Ishikawa (cell line): Measurements from ENCODE around the gene UTY.

ENCODE experiments used
- CEBPB ChIP-seq: IDR thresholded peaks from 2 replicates; pipeline ENCODE4 v1.6.1; 2012
- CREB1 ChIP-seq: IDR thresholded peaks from 2 replicates; pipeline ENCODE4 v1.6.1; 2012; ENCODE audit warnings: low read depth
- EGR1 ChIP-seq: IDR thresholded peaks from 2 replicates; pipeline ENCODE4 v1.6.1; 2012
- EP300 ChIP-seq: IDR thresholded peaks from 2 replicates; pipeline ENCODE4 v1.6.1; 2012; ENCODE audit warnings: borderline replicate concordance
- FOXM1 ChIP-seq: IDR thresholded peaks from 2 replicates; pipeline ENCODE4 v1.6.1; 2012; ENCODE audit warnings: low read depth, borderline replicate concordance
- NFIC ChIP-seq: IDR thresholded peaks from 2 replicates; pipeline ENCODE4 v1.6.1; 2012
- RAD21 ChIP-seq: IDR thresholded peaks from 2 replicates; pipeline ENCODE4 v1.6.1; 2012; ENCODE audit warnings: low read depth
- TAF1 ChIP-seq: IDR thresholded peaks from 2 replicates; pipeline ENCODE4 v1.6.1; 2012; ENCODE audit warnings: low read depth, mild to moderate bottlenecking
- TEAD4 ChIP-seq: IDR thresholded peaks from 2 replicates; pipeline ENCODE4 v1.6.1; 2012
- YY1 ChIP-seq: IDR thresholded peaks from 2 replicates; pipeline ENCODE4 v1.6.1; 2012; ENCODE audit warnings: low read depth
- ZBTB7A ChIP-seq: IDR thresholded peaks from 2 replicates; pipeline ENCODE4 v1.6.1; 2012; ENCODE audit warnings: low read depth
- TF ChIP-seq, protein P1 (sequence below): IDR thresholded peaks from 2 replicates; pipeline ENCODE4 v1.6.1; 2012
- TF ChIP-seq, protein P2 (sequence below): IDR thresholded peaks from 2 replicates; pipeline ENCODE4 v1.6.1; 2012; ENCODE audit warnings: low read depth, mild to moderate bottlenecking
- TF ChIP-seq, protein P3 (sequence below): IDR thresholded peaks from 2 replicates; pipeline ENCODE4 v1.6.1; 2012

DNA sequence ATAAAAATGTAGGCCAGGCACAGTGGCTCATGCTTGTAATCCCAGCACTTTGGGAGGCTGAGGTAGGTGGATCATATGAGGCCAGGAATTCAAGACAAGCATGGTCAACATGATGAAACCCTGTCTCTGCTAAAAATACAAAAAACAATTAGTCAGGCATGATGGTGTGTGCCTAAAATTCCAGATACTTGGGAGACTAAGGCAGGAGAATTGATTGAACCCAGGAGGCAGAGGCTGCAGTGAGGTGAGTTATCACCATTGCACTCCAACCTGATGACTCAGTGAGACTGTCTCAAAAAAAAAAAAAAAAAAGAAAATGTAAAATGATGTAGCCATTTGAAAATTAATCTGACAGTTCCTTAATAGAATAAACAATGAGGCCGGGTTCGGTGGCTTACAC is 171.9 kb downstream of the UTY start:
- TF ChIP-seq EGR1 (no peak), YY1 (no peak), TEAD4 (no peak), CREB1 (no peak), NFIC (no peak), EP300 (no peak), TAF1 (no peak), CEBPB (no peak), RAD21 (no peak), ZBTB7A (no peak), FOXM1 (no peak)
- TF ChIP-seq, protein P1, sequence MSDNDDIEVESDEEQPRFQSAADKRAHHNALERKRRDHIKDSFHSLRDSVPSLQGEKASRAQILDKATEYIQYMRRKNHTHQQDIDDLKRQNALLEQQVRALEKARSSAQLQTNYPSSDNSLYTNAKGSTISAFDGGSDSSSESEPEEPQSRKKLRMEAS, result no peak
- TF ChIP-seq, protein P2, sequence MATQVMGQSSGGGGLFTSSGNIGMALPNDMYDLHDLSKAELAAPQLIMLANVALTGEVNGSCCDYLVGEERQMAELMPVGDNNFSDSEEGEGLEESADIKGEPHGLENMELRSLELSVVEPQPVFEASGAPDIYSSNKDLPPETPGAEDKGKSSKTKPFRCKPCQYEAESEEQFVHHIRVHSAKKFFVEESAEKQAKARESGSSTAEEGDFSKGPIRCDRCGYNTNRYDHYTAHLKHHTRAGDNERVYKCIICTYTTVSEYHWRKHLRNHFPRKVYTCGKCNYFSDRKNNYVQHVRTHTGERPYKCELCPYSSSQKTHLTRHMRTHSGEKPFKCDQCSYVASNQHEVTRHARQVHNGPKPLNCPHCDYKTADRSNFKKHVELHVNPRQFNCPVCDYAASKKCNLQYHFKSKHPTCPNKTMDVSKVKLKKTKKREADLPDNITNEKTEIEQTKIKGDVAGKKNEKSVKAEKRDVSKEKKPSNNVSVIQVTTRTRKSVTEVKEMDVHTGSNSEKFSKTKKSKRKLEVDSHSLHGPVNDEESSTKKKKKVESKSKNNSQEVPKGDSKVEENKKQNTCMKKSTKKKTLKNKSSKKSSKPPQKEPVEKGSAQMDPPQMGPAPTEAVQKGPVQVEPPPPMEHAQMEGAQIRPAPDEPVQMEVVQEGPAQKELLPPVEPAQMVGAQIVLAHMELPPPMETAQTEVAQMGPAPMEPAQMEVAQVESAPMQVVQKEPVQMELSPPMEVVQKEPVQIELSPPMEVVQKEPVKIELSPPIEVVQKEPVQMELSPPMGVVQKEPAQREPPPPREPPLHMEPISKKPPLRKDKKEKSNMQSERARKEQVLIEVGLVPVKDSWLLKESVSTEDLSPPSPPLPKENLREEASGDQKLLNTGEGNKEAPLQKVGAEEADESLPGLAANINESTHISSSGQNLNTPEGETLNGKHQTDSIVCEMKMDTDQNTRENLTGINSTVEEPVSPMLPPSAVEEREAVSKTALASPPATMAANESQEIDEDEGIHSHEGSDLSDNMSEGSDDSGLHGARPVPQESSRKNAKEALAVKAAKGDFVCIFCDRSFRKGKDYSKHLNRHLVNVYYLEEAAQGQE, result no peak
- TF ChIP-seq, protein P3, sequence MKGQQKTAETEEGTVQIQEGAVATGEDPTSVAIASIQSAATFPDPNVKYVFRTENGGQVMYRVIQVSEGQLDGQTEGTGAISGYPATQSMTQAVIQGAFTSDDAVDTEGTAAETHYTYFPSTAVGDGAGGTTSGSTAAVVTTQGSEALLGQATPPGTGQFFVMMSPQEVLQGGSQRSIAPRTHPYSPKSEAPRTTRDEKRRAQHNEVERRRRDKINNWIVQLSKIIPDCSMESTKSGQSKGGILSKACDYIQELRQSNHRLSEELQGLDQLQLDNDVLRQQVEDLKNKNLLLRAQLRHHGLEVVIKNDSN, result no peak
